22Rv1 (cell line): ENCODE measurements around the gene SYNE2.

Experiments used
- H3K27ac ChIP-seq: fragments of 450-650 bp; 2 replicates; pipeline ENCODE4 v1.5.1; 2017
- ZFX ChIP-seq: fragments of 450-650 bp; IDR thresholded peaks from 2 replicates; pipeline ENCODE4 v1.6.1; 2017; ENCODE audit warnings: antibody characterized with exemption, borderline replicate concordance
- TF ChIP-seq, protein P1 (sequence below): fragments of 450-650 bp; IDR thresholded peaks from 2 replicates; pipeline ENCODE4 v1.5.1; 2017; ENCODE audit warnings: mild to moderate bottlenecking

The SYNE2 gene

GRCh38 chr14:63939006-63939270 lies 86.1 kb downstream of the SYNE2 start:
- H3K27ac ChIP-seq = no peak overlapping the region
- TF ChIP-seq ZFX = no peak
- TF ChIP-seq, protein P1, sequence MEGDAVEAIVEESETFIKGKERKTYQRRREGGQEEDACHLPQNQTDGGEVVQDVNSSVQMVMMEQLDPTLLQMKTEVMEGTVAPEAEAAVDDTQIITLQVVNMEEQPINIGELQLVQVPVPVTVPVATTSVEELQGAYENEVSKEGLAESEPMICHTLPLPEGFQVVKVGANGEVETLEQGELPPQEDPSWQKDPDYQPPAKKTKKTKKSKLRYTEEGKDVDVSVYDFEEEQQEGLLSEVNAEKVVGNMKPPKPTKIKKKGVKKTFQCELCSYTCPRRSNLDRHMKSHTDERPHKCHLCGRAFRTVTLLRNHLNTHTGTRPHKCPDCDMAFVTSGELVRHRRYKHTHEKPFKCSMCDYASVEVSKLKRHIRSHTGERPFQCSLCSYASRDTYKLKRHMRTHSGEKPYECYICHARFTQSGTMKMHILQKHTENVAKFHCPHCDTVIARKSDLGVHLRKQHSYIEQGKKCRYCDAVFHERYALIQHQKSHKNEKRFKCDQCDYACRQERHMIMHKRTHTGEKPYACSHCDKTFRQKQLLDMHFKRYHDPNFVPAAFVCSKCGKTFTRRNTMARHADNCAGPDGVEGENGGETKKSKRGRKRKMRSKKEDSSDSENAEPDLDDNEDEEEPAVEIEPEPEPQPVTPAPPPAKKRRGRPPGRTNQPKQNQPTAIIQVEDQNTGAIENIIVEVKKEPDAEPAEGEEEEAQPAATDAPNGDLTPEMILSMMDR = no peak

- no peak for TF ChIP-seq ZFX
- TF ChIP-seq, protein P1 = no peak
- no peak overlapping the region for H3K27ac ChIP-seq
Observed at GRCh38 chr14:63940387-63940786, 87.6 kb downstream of the SYNE2 start.

- TF ChIP-seq, protein P1 = no peak
- TF ChIP-seq ZFX = no peak
- H3K27ac ChIP-seq = no peak overlapping the region
Observed at GRCh38 chr14:63941023-63941422, 88.2 kb downstream of the SYNE2 start.

- H3K27ac ChIP-seq = no peak overlapping the region
- TF ChIP-seq, protein P1 = no peak
- TF ChIP-seq ZFX = no peak
Observed at GRCh38 chr14:63949696-63950095, 96.9 kb downstream of the SYNE2 start.

DNA sequence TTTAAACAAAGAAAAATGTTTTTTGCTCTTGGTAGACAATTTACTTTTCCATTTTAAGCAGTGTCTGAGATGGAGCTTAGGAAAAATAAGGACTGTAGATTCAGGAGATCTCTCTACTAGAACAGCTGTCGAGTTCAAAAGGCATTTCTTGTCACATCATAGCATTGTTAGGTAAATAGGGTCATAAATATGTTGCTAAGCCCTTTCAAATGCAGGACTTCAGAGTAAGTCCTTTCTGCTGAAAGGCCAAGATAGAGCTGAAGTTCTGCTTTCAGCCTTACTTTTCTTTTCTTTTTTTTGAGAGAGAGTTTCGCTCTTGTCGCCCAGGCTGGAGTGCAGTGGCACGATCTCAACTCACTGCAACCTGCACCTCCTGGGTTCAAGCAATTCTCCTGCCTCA lies 98.2 kb downstream of the SYNE2 start:
- H3K27ac ChIP-seq = no peak overlapping the region
- TF ChIP-seq ZFX = no peak
- TF ChIP-seq, protein P1 = no peak

DNA sequence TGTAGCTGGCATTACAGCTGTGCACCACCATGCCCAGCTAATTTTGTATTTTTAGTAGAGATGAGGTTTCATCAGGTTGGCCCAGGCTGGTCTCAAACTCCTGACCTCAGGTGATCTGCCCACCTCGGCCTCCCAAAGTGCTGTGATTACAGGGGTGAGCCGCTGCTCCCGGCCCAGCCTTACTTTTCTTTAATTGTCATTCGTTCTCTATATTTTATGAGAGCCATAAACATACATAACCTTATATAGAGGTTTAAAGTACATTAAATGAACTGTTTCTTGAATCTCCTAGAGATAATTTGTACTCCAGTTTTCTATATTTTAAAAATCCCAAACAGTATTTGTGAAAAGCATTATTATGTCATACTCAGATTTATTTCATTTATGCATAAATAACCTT lies 98.6 kb downstream of the SYNE2 start:
- TF ChIP-seq, protein P1 = no peak
- TF ChIP-seq ZFX = no peak
- no peak overlapping the region for H3K27ac ChIP-seq

GRCh38 chr14:63952053-63952932 lies 99.5 kb downstream of the SYNE2 start:
- H3K27ac ChIP-seq = no peak overlapping the region
- no peak for TF ChIP-seq ZFX
- TF ChIP-seq, protein P1 = no peak
